GM23338 (cell line): ENCODE results near the gene ARPC5. TPM values are rescaled to one million over a fixed set of nuclear protein-coding genes. Genes with fewer than 3 reads are reported as not detected.

Experiments used
- ATAC-seq: fragments of 200-7000 bp; cut with Tn5 transposase; 3 replicates; pipeline ENCODE4 v1.9.1; 2020
- DNase-seq: peaks from one replicate; pipeline ENCODE4 v3.0.0-alpha.2; 2015; ENCODE audit warnings: low spot score
- H2AFZ ChIP-seq: fragments of 200-600 bp; sonication (generic); 2 replicates; pipeline ENCODE4 v1.8.0; 2016; ENCODE audit warnings: antibody characterized with exemption, mild to moderate bottlenecking, moderate library complexity
- H3F3A ChIP-seq: fragments of 200-600 bp; sonication (generic); replicated peaks from 2 replicates; pipeline ENCODE4 v1.8.0; 2017; ENCODE audit warnings: antibody characterized with exemption, mixed run types, low read depth
- H3K27ac ChIP-seq: fragments of 200-600 bp; sonication (generic); 2 replicates; pipeline ENCODE4 v1.6.1; 2016; ENCODE audit warnings: low read depth
- H3K27me3 ChIP-seq: fragments of 200-600 bp; sonication (generic); 2 replicates; pipeline ENCODE4 v1.8.0; 2016; ENCODE audit warnings: mild to moderate bottlenecking, mixed run types, moderate library complexity; ENCODE audit not compliant: insufficient read depth
- H3K36me3 ChIP-seq: fragments of 200-600 bp; sonication (generic); 2 replicates; pipeline ENCODE4 v1.8.0; 2016; ENCODE audit warnings: mild to moderate bottlenecking; ENCODE audit not compliant: insufficient read depth
- H3K4me1 ChIP-seq: fragments of 200-600 bp; sonication (generic); 2 replicates; pipeline ENCODE4 v1.8.0; 2016; ENCODE audit warnings: mild to moderate bottlenecking, moderate library complexity; ENCODE audit not compliant: insufficient read depth
- H3K4me2 ChIP-seq: fragments of 200-600 bp; sonication (generic); 2 replicates; pipeline ENCODE4 v1.7.1; 2017; ENCODE audit warnings: mixed run types
- H3K4me3 ChIP-seq: fragments of 200-600 bp; sonication (generic); 2 replicates; pipeline ENCODE4 v1.6.1; 2016; ENCODE audit warnings: mixed run types
- H3K79me2 ChIP-seq: fragments of 200-600 bp; sonication (generic); replicated peaks from 2 replicates; pipeline ENCODE4 v1.8.0; 2017; ENCODE audit warnings: mild to moderate bottlenecking; ENCODE audit not compliant: insufficient read depth
- H3K9me2 ChIP-seq: fragments of 200-600 bp; sonication (generic); 2 replicates; pipeline ENCODE4 v1.8.0; 2017; ENCODE audit not compliant: insufficient read depth
- H4K20me1 ChIP-seq: fragments of 200-600 bp; sonication (generic); replicated peaks from 2 replicates; pipeline ENCODE4 v1.8.0; 2017; ENCODE audit warnings: mild to moderate bottlenecking; ENCODE audit not compliant: insufficient read depth
- H3K27ac Mint-ChIP-seq: 2 replicates; pipeline ENCODE4 v1.8.0; 2020; ENCODE audit warnings: inconsistent platforms, mild to moderate bottlenecking, moderate library complexity, mixed read lengths
- H3K27me3 Mint-ChIP-seq: 3 replicates; pipeline ENCODE4 v1.8.0; 2022; ENCODE audit warnings: low read depth, mild to moderate bottlenecking, moderate library complexity, mixed read lengths, inconsistent platforms; ENCODE audit not compliant: insufficient read depth, poor library complexity
- H3K36me3 Mint-ChIP-seq: 3 replicates; pipeline ENCODE4 v1.8.0; 2021; ENCODE audit warnings: low read depth, mild to moderate bottlenecking, inconsistent platforms, moderate library complexity, mixed read lengths
- H3K4me1 Mint-ChIP-seq: 3 replicates; pipeline ENCODE4 v1.8.0; 2020; ENCODE audit warnings: mild to moderate bottlenecking, inconsistent platforms, mixed read lengths
- H3K4me3 Mint-ChIP-seq: 3 replicates; pipeline ENCODE4 v1.8.0; 2021; ENCODE audit warnings: moderate library complexity, mild to moderate bottlenecking, inconsistent platforms, mixed read lengths
- H3K9me3 Mint-ChIP-seq: 3 replicates; pipeline ENCODE4 v1.8.0; 2020; ENCODE audit warnings: moderate library complexity, mild to moderate bottlenecking, inconsistent platforms, mixed read lengths
- CREB1 ChIP-seq: fragments of 250-450 bp; sonication (Bioruptor Pico); IDR thresholded peaks from 2 replicates; pipeline ENCODE4 v1.5.0; 2020; ENCODE audit warnings: low read depth, mild to moderate bottlenecking, moderate library complexity
- CTCF ChIP-seq, 2 experiments: fragments of 200-600 bp in 1 of 2; sonication (generic) in 1 of 2; conservative IDR thresholded peaks; 2 replicates each; pipeline versions ENCODE4 v1.5.1 to v1.6.1; 2016 to 2017; ENCODE audit warnings: antibody characterized with exemption in 2 of 2, low read depth in 2 of 2, mild to moderate bottlenecking in 2 of 2, moderate library complexity in 1 of 2
- ETS1 ChIP-seq: IDR thresholded peaks from 2 replicates; pipeline ENCODE4 v1.6.1; 2016; ENCODE audit warnings: antibody characterized with exemption
- EZH2 ChIP-seq: fragments of 200-600 bp; sonication (generic); IDR thresholded peaks from one replicate; pipeline ENCODE4 v1.8.0; 2017; ENCODE audit warnings: antibody characterized with exemption, mild to moderate bottlenecking, low read depth; ENCODE audit not compliant: unreplicated experiment
- EZH2phosphoT487 ChIP-seq: fragments of 200-600 bp; sonication (generic); IDR thresholded peaks from one replicate; pipeline ENCODE4 v1.8.1; 2018; ENCODE audit warnings: antibody characterized with exemption; ENCODE audit not compliant: unreplicated experiment
- NANOG ChIP-seq: IDR thresholded peaks from 2 replicates; pipeline ENCODE4 v1.6.1; 2016; ENCODE audit warnings: antibody characterized with exemption, borderline replicate concordance
- REST ChIP-seq: IDR thresholded peaks from one replicate; pipeline ENCODE4 v1.6.1; 2018; ENCODE audit warnings: antibody characterized with exemption; ENCODE audit not compliant: unreplicated experiment
- STAT1 ChIP-seq: IDR thresholded peaks from one replicate; pipeline ENCODE4 v1.6.1; 2016; ENCODE audit warnings: antibody characterized with exemption; ENCODE audit not compliant: unreplicated experiment
- ZNF331 ChIP-seq: fragments of 250-450 bp; sonication (Bioruptor Pico); IDR thresholded peaks from 2 replicates; pipeline ENCODE4 v1.5.0; 2020; ENCODE audit warnings: low read depth, mild to moderate bottlenecking, moderate library complexity
- polyA plus RNA-seq: library from polyadenylated mRNA; unstranded; fragments of >200 nt; fragmentation: Nextera tagmentation; extraction: Ambion mirVana; gene quantifications from 2 replicates; pipeline ENCODE4 v1.2.1, GENCODE V29; 2016
- total RNA-seq: library from RNA; depleted of rRNA; stranded (reverse); fragments of >200 nt; shearing (Covaris generic); gene quantifications from 2 replicates; pipeline ENCODE4 v1.2.3, GENCODE V29; 2014

Gene ARPC5
- total and polyA plus RNA-seq, 2 experiments from 2014 or later = 75.4 to 98.9 TPM

- Mint-ChIP-seq H3K4me1 (peaks cover 6% of the 10 kb centered on the region; the same call in 2 of the 3 replicates), H3K36me3 (peaks cover 3% of the 10 kb centered on the region; the same call in 1 of the 3 replicates), H3K27me3 (no peaks in the 10 kb centered on the region), H3K4me3 (no peak overlapping the region), H3K9me3 (peaks cover 5% of the 10 kb centered on the region; the same call in 1 of the 3 replicates), H3K27ac (no peak overlapping the region)
- Histone ChIP-seq H3K4me1 (no peaks in the 10 kb centered on the region), H3K27ac (no peak overlapping the region), H3K27me3 (no peaks in the 10 kb centered on the region), H3K4me3 (no peak overlapping the region), H4K20me1 (no peaks in the 10 kb centered on the region), H3K4me2 (no peak overlapping the region), H3F3A (no peaks in the 10 kb centered on the region), H2AFZ (no peak overlapping the region), H3K9me2 (0 out of 2 replicates have a peak, but pooled peaks cover 2% of the 10 kb centered on the region), H3K36me3 (no peaks in the 10 kb centered on the region), H3K79me2 (no peaks in the 10 kb centered on the region)
- no peak for ATAC-seq
- DNase-seq = no peak
- TF ChIP-seq EZH2 = no peak
- no peak for TF ChIP-seq REST
- no peak for TF ChIP-seq ETS1
- TF ChIP-seq STAT1 = no peak
- no peak for TF ChIP-seq CREB1 (CRISPR knock-in tag)
- TF ChIP-seq NANOG = no peak
- no peak for TF ChIP-seq EZH2phosphoT487
- no peak for TF ChIP-seq CTCF (conservative IDR thresholded peaks at IDR 0.05; ENCODE audit: low read depth in 2 of 2)
- TF ChIP-seq ZNF331 = no peak
These were observed 19.1 kb upstream of the ARPC5 start for GRCh38 chr1:183654706-183655105.
